ENCODE data around the gene EIF2B1.
A peak's percentile ranks its signal among the peaks of the same experiment; 100 is the strongest.

The EIF2B1 gene

GRCh38 chr12:123617144-123617543 is 16.3 kb downstream of the EIF2B1 start:
- no peak for TF ChIP-seq CTCF (IDR thresholded peaks at IDR 0.05)

- no peak for TF ChIP-seq CTCF (IDR thresholded peaks at IDR 0.05)
Measured at GRCh38 chr12:123614531-123614930, 19.0 kb downstream of the EIF2B1 start.

- TF ChIP-seq CTCF (IDR thresholded peaks at IDR 0.05): no peak
Measured at GRCh38 chr12:123614110-123614509, 19.4 kb downstream of the EIF2B1 start.

GRCh38 chr12:123608182-123608581 is 25.3 kb downstream of the EIF2B1 start:
- no peak for TF ChIP-seq CTCF (IDR thresholded peaks at IDR 0.05)

- no peak for TF ChIP-seq CTCF (IDR thresholded peaks at IDR 0.05)
Measured at GRCh38 chr12:123607756-123608155, 25.7 kb downstream of the EIF2B1 start.

GRCh38 chr12:123602651-123603195 is 30.8 kb downstream of the EIF2B1 start:
- no peak for TF ChIP-seq CTCF (IDR thresholded peaks at IDR 0.05)

- TF ChIP-seq CTCF (IDR thresholded peaks at IDR 0.05): peak; percentile 69
Measured at GRCh38 chr12:123601602-123602489, 31.6 kb downstream of the EIF2B1 start, which contains the start of gene DDX55. Gene DDX55, plus strand, starts transcription at chr12:123602099. Its CDS starts 50 bp downstream, at chr12:123602149.

All from LNCAP (cell line).